HCT116 (cell line): ENCODE results near the gene LKAAEAR1. TPM values are rescaled to one million over a fixed set of nuclear protein-coding genes. Genes with fewer than 3 reads are reported as not detected.

Experiments used
- ATAC-seq: fragments of 200-7000 bp; cut with Tn5 transposase; 2 replicates; pipeline ENCODE4 v1.9.1; 2020; ENCODE audit warnings: mild to moderate bottlenecking, moderate library complexity
- BruUV-seq: library from RNA; stranded (reverse); fragments of 400-500 nt; replicated peaks from 2 replicates; lab custom pipeline; 2021; lab: Mats Ljungman, UMichigan
- CTCF ChIA-PET: fragments of 300-600 bp; sonication (Branson Sonifier 250); formaldehyde crosslinking; loops from one replicate; lab custom pipeline; 2021; ENCODE audit warnings: antibody characterized with exemption; lab: Charles Lee
- POLR2A ChIA-PET: fragments of 300-600, 350-600 bp; sonication (Branson Sonifier 250); formaldehyde crosslinking; loops from one replicate; lab custom pipeline; 2021; ENCODE audit warnings: antibody characterized with exemption; lab: Charles Lee
- RAD21 ChIA-PET, 2 experiments: fragments of 300-600 bp; sonication (Branson Sonifier 250); formaldehyde crosslinking; loops; one replicate each; lab custom pipeline; 2023; ENCODE audit warnings: low total read pairs in 2 of 2; ENCODE audit not compliant: uncharacterized antibody in 2 of 2, unreplicated experiment in 2 of 2, low non-redundant PET in 1 of 2; lab: Charles Lee
- DNase-seq: peaks from one replicate; pipeline ENCODE4 v3.0.0-alpha.2; 2010; ENCODE audit warnings: low read depth, low spot score
- H2AFZ ChIP-seq: fragments of 200-600 bp; shearing (Covaris generic), sonication (generic); 2 replicates; pipeline ENCODE4 v1.6.1; 2017; ENCODE audit warnings: low read depth, mixed run types, mixed read lengths, antibody characterized with exemption, low read length; ENCODE audit not compliant: poor library complexity, severe bottlenecking
- H3K27ac ChIP-seq: 2 replicates; pipeline ENCODE4 v1.5.1; 2012; ENCODE audit warnings: low read depth, low read length
- H3K27me3 ChIP-seq: fragments of 200-600 bp; sonication (generic); 2 replicates; pipeline ENCODE4 v1.6.1; 2016; ENCODE audit warnings: mixed run types, low read length, mixed read lengths; ENCODE audit not compliant: insufficient read depth
- H3K36me3 ChIP-seq, 2 experiments: fragments of 200-500 bp in 1 of 2; fragments of 200-600 bp in 1 of 2; sonication (Bioruptor generic) in 1 of 2; sonication (generic) in 1 of 2; 2 replicates each; pipeline versions ENCODE4 v1.5.1 to v1.6.1; 2014 to 2016; ENCODE audit warnings: low read length in 2 of 2, inconsistent platforms in 1 of 2, mixed read lengths in 1 of 2, mixed run types in 1 of 2; ENCODE audit not compliant: insufficient read depth in 2 of 2, control insufficient read depth in 1 of 2
- H3K4me1 ChIP-seq, 2 experiments: fragments of 200-600 bp in 1 of 2; sonication (generic) in 1 of 2; 2 replicates each; pipeline versions ENCODE4 v1.5.1 to v1.6.1; 2012 to 2017; ENCODE audit warnings: low read length in 2 of 2, inconsistent platforms in 1 of 2, mild to moderate bottlenecking in 1 of 2, mixed read lengths in 1 of 2, mixed run types in 1 of 2, moderate library complexity in 1 of 2; ENCODE audit not compliant: insufficient read depth in 2 of 2, control insufficient read depth in 1 of 2
- H3K4me2 ChIP-seq: fragments of 200-600 bp; sonication (generic); 2 replicates; pipeline ENCODE4 v1.6.1; 2017; ENCODE audit warnings: mixed run types, low read length, mixed read lengths
- H3K4me3 ChIP-seq, 2 experiments: fragments of 200-600 bp in 1 of 2; sonication (generic) in 1 of 2; replicated peaks in 1 of 2; 2 replicates each; pipeline ENCODE4 v1.5.1; 2011 to 2016; ENCODE audit warnings: low read length in 2 of 2, control low read depth in 1 of 2, low read depth in 1 of 2, mild to moderate bottlenecking in 1 of 2, mixed read lengths in 1 of 2, mixed run types in 1 of 2
- H3K79me2 ChIP-seq: fragments of 200-600 bp; sonication (generic); 2 replicates; pipeline ENCODE4 v1.6.1; 2017; ENCODE audit warnings: mild to moderate bottlenecking, mixed run types, low read length, moderate library complexity, mixed read lengths; ENCODE audit not compliant: insufficient read depth
- H3K9ac ChIP-seq: fragments of 200-600 bp; sonication (generic); 2 replicates; pipeline ENCODE4 v1.6.1; 2016; ENCODE audit warnings: low read length, mixed read lengths
- H3K9me2 ChIP-seq: fragments of 200-600 bp; sonication (generic), shearing (Covaris generic); 2 replicates; pipeline ENCODE4 v1.6.1; 2017; ENCODE audit warnings: mixed run types, mild to moderate bottlenecking, moderate library complexity; ENCODE audit not compliant: insufficient read depth
- H3K9me3 ChIP-seq, 2 experiments: fragments of 200-500 bp in 1 of 2; fragments of 200-600 bp in 1 of 2; sonication (Bioruptor generic) in 1 of 2; sonication (generic) in 1 of 2; 2 replicates each; pipeline ENCODE4 v1.6.1; 2014 to 2017; ENCODE audit warnings: low read length in 2 of 2, mixed read lengths in 2 of 2, inconsistent platforms in 1 of 2, low read depth in 1 of 2, mild to moderate bottlenecking in 1 of 2, mixed run types in 1 of 2, moderate library complexity in 1 of 2; ENCODE audit not compliant: control insufficient read depth in 1 of 2, insufficient read depth in 1 of 2
- H4K20me1 ChIP-seq: fragments of 200-600 bp; sonication (generic), shearing (Covaris generic); 2 replicates; pipeline ENCODE4 v1.6.1; 2017; ENCODE audit warnings: mixed run types, mild to moderate bottlenecking, moderate library complexity; ENCODE audit not compliant: insufficient read depth
- EGR1 ChIP-seq: IDR thresholded peaks from 2 replicates; pipeline ENCODE4 v1.6.1; 2012; ENCODE audit warnings: low read depth
- EZH2 ChIP-seq: fragments of 200-600 bp; sonication (generic); IDR thresholded peaks from 2 replicates; pipeline ENCODE4 v1.6.1; 2017; ENCODE audit warnings: antibody characterized with exemption, mixed run types
- EZH2phosphoT487 ChIP-seq: fragments of 200-600 bp; IDR thresholded peaks from 2 replicates; pipeline ENCODE4 v1.6.1; 2018; ENCODE audit warnings: antibody characterized with exemption, borderline replicate concordance
- JUND ChIP-seq: IDR thresholded peaks from 2 replicates; pipeline ENCODE4 v1.6.1; 2012
- SP1 ChIP-seq: IDR thresholded peaks from 2 replicates; pipeline ENCODE4 v1.6.1; 2012; ENCODE audit warnings: low read depth
- SRF ChIP-seq: IDR thresholded peaks from 2 replicates; pipeline ENCODE4 v1.6.1; 2012; ENCODE audit warnings: low read depth
- TCF7L2 ChIP-seq: IDR thresholded peaks from 2 replicates; pipeline ENCODE4 v1.7.0; 2011; ENCODE audit warnings: borderline replicate concordance, inconsistent platforms; ENCODE audit not compliant: insufficient read depth, insufficient read length; ENCODE audit errors: extremely low read depth
- YY1 ChIP-seq: IDR thresholded peaks from 2 replicates; pipeline ENCODE4 v1.6.1; 2011; ENCODE audit warnings: low read length, low read depth, moderate library complexity, mild to moderate bottlenecking; ENCODE audit not compliant: insufficient replicate concordance; ENCODE audit errors: extremely low read depth
- ZNF274 ChIP-seq: fragments of 200-500 bp; sonication (Bioruptor generic); IDR thresholded peaks from 2 replicates; pipeline ENCODE4 v1.6.1; 2014; ENCODE audit warnings: mild to moderate bottlenecking, low read depth, low read length, inconsistent platforms
- intact Hi-C: fragments of 100-400 bp; cut with micrococcal nuclease; formaldehyde crosslinking; loops from 2 replicates; pipeline ENCODE4 v1.10.0; 2022
- total RNA-seq: library from RNA; stranded (reverse); gene quantifications from one replicate; pipeline ENCODE4 v1.2.1, GENCODE V29; 2021; ENCODE audit not compliant: unreplicated experiment
- TF ChIP-seq, protein P1 (sequence below), 3 experiments: fragments of 200-600 bp in 1 of 3; sonication (generic) in 1 of 3; IDR thresholded peaks in 2 of 3; conservative IDR thresholded peaks in 1 of 3; 2 replicates each; pipeline ENCODE4 v1.5.1; 2012 to 2017; ENCODE audit warnings: low read depth in 2 of 3, low read length in 2 of 3, antibody characterized with exemption in 1 of 3, borderline replicate concordance in 1 of 3, control low read depth in 1 of 3, mild to moderate bottlenecking in 1 of 3, mixed read lengths in 1 of 3, mixed run types in 1 of 3, moderate library complexity in 1 of 3; ENCODE audit not compliant: insufficient read depth in 1 of 3
- TF ChIP-seq, protein P2 (sequence below): IDR thresholded peaks from 2 replicates; pipeline ENCODE4 v1.6.1; 2011; ENCODE audit warnings: mild to moderate bottlenecking, low read length, moderate library complexity; ENCODE audit not compliant: insufficient replicate concordance; ENCODE audit errors: extremely low read depth
- TF ChIP-seq, protein P3 (sequence below): IDR thresholded peaks from 2 replicates; pipeline ENCODE4 v1.6.1; 2012
- TF ChIP-seq, protein P4 (sequence below): IDR thresholded peaks from 2 replicates; pipeline ENCODE4 v1.6.1; 2012; ENCODE audit warnings: low read depth

LKAAEAR1 gene
- total RNA-seq, 1 experiment from 2014 or later, result not detected

DNA sequence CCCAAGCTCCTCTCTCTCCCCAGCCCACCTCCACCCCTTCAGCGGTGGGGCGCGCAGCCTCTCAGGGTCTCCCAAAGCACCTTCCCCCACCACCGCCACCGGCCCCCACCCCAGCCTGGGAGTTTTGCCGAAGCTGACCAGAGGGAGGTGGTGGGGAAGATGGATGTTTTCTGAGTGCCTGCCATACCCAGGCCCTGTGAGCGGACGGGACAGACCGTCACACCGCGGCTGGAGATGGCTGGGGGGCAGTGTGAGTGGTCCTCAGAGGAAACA lies 42.5 kb downstream of the LKAAEAR1 start:
- POLR2A ChIA-PET, result no interaction called here
- RAD21 ChIA-PET, result no interaction called here
- no TSS peak for BruUV-seq
- Histone ChIP-seq H3K36me3 (no peaks in the 10 kb centered on the region), H2AFZ (no peak overlapping the region), H3K79me2 (no peaks in the 10 kb centered on the region), H3K27me3 (no peaks in the 10 kb centered on the region), H4K20me1 (no peaks in the 10 kb centered on the region), H3K27ac (no peak overlapping the region), H3K4me1 (peaks cover 23 to 44% of the 10 kb centered on the region in 2 experiments), H3K9ac (no peak overlapping the region), H3K9me3 (no peaks in the 10 kb centered on the region), H3K4me3 (no peak overlapping the region), H3K9me2 (no peaks in the 10 kb centered on the region), H3K4me2 (no peak overlapping the region)
- ATAC-seq (no peak), DNase-seq (no peak)
- intact Hi-C loops, result no loop called here
- no peak for TF ChIP-seq JUND
- no peak for TF ChIP-seq ZNF274
- TF ChIP-seq, protein P1, sequence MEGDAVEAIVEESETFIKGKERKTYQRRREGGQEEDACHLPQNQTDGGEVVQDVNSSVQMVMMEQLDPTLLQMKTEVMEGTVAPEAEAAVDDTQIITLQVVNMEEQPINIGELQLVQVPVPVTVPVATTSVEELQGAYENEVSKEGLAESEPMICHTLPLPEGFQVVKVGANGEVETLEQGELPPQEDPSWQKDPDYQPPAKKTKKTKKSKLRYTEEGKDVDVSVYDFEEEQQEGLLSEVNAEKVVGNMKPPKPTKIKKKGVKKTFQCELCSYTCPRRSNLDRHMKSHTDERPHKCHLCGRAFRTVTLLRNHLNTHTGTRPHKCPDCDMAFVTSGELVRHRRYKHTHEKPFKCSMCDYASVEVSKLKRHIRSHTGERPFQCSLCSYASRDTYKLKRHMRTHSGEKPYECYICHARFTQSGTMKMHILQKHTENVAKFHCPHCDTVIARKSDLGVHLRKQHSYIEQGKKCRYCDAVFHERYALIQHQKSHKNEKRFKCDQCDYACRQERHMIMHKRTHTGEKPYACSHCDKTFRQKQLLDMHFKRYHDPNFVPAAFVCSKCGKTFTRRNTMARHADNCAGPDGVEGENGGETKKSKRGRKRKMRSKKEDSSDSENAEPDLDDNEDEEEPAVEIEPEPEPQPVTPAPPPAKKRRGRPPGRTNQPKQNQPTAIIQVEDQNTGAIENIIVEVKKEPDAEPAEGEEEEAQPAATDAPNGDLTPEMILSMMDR (IDR thresholded peaks at IDR 0.05 in 2 of 3, conservative IDR thresholded peaks at IDR 0.05 in 1 of 3; ENCODE audit: borderline replicate concordance in 1 of 3, insufficient read depth in 1 of 3, low read depth in 2 of 3, low read length in 2 of 3), result no peak
- TF ChIP-seq, protein P2, sequence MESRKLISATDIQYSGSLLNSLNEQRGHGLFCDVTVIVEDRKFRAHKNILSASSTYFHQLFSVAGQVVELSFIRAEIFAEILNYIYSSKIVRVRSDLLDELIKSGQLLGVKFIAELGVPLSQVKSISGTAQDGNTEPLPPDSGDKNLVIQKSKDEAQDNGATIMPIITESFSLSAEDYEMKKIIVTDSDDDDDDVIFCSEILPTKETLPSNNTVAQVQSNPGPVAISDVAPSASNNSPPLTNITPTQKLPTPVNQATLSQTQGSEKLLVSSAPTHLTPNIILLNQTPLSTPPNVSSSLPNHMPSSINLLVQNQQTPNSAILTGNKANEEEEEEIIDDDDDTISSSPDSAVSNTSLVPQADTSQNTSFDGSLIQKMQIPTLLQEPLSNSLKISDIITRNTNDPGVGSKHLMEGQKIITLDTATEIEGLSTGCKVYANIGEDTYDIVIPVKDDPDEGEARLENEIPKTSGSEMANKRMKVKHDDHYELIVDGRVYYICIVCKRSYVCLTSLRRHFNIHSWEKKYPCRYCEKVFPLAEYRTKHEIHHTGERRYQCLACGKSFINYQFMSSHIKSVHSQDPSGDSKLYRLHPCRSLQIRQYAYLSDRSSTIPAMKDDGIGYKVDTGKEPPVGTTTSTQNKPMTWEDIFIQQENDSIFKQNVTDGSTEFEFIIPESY, result no peak
- TF ChIP-seq, protein P3, sequence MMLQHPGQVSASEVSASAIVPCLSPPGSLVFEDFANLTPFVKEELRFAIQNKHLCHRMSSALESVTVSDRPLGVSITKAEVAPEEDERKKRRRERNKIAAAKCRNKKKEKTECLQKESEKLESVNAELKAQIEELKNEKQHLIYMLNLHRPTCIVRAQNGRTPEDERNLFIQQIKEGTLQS, result no peak
- TF ChIP-seq, protein P4, sequence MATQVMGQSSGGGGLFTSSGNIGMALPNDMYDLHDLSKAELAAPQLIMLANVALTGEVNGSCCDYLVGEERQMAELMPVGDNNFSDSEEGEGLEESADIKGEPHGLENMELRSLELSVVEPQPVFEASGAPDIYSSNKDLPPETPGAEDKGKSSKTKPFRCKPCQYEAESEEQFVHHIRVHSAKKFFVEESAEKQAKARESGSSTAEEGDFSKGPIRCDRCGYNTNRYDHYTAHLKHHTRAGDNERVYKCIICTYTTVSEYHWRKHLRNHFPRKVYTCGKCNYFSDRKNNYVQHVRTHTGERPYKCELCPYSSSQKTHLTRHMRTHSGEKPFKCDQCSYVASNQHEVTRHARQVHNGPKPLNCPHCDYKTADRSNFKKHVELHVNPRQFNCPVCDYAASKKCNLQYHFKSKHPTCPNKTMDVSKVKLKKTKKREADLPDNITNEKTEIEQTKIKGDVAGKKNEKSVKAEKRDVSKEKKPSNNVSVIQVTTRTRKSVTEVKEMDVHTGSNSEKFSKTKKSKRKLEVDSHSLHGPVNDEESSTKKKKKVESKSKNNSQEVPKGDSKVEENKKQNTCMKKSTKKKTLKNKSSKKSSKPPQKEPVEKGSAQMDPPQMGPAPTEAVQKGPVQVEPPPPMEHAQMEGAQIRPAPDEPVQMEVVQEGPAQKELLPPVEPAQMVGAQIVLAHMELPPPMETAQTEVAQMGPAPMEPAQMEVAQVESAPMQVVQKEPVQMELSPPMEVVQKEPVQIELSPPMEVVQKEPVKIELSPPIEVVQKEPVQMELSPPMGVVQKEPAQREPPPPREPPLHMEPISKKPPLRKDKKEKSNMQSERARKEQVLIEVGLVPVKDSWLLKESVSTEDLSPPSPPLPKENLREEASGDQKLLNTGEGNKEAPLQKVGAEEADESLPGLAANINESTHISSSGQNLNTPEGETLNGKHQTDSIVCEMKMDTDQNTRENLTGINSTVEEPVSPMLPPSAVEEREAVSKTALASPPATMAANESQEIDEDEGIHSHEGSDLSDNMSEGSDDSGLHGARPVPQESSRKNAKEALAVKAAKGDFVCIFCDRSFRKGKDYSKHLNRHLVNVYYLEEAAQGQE, result no peak
- TF ChIP-seq EGR1, result no peak
- no peak for TF ChIP-seq SP1
- TF ChIP-seq TCF7L2, result no peak
- TF ChIP-seq EZH2phosphoT487, result no peak
- no peak for TF ChIP-seq SRF
- TF ChIP-seq YY1, result no peak
- no peak for TF ChIP-seq EZH2
- CTCF ChIA-PET, result interaction anchor here (5.1 kb wide), 1 partner anchor 12 kb away, joined by 35 read pairs; no protein-coding TSS in a partner anchor
